Measurements from ENCODE around the gene DNALI1.

The DNALI1 gene

DNA sequence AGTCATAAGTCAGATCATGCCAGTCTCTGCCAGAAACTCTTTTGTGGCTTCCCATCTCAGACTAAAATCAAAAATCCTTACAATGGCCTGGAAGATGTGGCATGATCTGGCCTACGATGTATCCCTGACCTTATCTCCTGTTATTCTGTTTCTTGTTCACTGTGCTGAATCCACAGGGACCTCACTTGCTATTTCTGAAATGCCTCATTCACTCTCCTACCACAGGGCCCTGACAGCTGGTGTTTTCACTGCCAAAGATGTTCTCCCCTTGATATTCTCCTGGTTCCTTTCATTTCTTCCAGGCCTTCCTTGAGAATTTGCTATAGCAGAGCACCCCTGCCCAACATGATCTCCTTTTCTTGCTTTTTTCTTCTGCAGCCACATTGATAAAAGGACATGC, 1.7 kb downstream of the DNALI1 start:
- ChIA-PET CTCF (interaction anchor here (0.6 kb wide), 1 partner anchor 29 kb away, joined by 3 read pairs; no protein-coding TSS in a partner anchor), POLR2A (no interaction called here)
- no peaks in the 10 kb centered on the region for H3K4me1 ChIP-seq (ENCODE audit: control insufficient read depth, insufficient read depth, low read length)
- no peak for TF ChIP-seq ZNF654 (tag by site-specific recombination; IDR thresholded peaks at IDR 0.05; ENCODE audit: low read depth)
- TF ChIP-seq ZNF521 (tag by site-specific recombination; IDR thresholded peaks at IDR 0.05): no peak
- TF ChIP-seq, protein P1, sequence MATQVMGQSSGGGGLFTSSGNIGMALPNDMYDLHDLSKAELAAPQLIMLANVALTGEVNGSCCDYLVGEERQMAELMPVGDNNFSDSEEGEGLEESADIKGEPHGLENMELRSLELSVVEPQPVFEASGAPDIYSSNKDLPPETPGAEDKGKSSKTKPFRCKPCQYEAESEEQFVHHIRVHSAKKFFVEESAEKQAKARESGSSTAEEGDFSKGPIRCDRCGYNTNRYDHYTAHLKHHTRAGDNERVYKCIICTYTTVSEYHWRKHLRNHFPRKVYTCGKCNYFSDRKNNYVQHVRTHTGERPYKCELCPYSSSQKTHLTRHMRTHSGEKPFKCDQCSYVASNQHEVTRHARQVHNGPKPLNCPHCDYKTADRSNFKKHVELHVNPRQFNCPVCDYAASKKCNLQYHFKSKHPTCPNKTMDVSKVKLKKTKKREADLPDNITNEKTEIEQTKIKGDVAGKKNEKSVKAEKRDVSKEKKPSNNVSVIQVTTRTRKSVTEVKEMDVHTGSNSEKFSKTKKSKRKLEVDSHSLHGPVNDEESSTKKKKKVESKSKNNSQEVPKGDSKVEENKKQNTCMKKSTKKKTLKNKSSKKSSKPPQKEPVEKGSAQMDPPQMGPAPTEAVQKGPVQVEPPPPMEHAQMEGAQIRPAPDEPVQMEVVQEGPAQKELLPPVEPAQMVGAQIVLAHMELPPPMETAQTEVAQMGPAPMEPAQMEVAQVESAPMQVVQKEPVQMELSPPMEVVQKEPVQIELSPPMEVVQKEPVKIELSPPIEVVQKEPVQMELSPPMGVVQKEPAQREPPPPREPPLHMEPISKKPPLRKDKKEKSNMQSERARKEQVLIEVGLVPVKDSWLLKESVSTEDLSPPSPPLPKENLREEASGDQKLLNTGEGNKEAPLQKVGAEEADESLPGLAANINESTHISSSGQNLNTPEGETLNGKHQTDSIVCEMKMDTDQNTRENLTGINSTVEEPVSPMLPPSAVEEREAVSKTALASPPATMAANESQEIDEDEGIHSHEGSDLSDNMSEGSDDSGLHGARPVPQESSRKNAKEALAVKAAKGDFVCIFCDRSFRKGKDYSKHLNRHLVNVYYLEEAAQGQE (tag by site-specific recombination; IDR thresholded peaks at IDR 0.05): no peak
- TF ChIP-seq ZBTB17 (tag by site-specific recombination; IDR thresholded peaks at IDR 0.05): no peak
- TF ChIP-seq ZNF2 (tag by site-specific recombination; IDR thresholded peaks at IDR 0.05): no peak
- no peak for TF ChIP-seq ZNF223 (tag by site-specific recombination; IDR thresholded peaks at IDR 0.05)
- TF ChIP-seq ZNF514 (tag by site-specific recombination; IDR thresholded peaks at IDR 0.05): no peak
- TF ChIP-seq ZNF112 (tag by site-specific recombination; IDR thresholded peaks at IDR 0.05): no peak
- no peak for TF ChIP-seq ZNF670 (tag by site-specific recombination; IDR thresholded peaks at IDR 0.05; ENCODE audit: low read depth)
- TF ChIP-seq ZBTB48 (tag by site-specific recombination; IDR thresholded peaks at IDR 0.05): no peak
- TF ChIP-seq, protein P2, sequence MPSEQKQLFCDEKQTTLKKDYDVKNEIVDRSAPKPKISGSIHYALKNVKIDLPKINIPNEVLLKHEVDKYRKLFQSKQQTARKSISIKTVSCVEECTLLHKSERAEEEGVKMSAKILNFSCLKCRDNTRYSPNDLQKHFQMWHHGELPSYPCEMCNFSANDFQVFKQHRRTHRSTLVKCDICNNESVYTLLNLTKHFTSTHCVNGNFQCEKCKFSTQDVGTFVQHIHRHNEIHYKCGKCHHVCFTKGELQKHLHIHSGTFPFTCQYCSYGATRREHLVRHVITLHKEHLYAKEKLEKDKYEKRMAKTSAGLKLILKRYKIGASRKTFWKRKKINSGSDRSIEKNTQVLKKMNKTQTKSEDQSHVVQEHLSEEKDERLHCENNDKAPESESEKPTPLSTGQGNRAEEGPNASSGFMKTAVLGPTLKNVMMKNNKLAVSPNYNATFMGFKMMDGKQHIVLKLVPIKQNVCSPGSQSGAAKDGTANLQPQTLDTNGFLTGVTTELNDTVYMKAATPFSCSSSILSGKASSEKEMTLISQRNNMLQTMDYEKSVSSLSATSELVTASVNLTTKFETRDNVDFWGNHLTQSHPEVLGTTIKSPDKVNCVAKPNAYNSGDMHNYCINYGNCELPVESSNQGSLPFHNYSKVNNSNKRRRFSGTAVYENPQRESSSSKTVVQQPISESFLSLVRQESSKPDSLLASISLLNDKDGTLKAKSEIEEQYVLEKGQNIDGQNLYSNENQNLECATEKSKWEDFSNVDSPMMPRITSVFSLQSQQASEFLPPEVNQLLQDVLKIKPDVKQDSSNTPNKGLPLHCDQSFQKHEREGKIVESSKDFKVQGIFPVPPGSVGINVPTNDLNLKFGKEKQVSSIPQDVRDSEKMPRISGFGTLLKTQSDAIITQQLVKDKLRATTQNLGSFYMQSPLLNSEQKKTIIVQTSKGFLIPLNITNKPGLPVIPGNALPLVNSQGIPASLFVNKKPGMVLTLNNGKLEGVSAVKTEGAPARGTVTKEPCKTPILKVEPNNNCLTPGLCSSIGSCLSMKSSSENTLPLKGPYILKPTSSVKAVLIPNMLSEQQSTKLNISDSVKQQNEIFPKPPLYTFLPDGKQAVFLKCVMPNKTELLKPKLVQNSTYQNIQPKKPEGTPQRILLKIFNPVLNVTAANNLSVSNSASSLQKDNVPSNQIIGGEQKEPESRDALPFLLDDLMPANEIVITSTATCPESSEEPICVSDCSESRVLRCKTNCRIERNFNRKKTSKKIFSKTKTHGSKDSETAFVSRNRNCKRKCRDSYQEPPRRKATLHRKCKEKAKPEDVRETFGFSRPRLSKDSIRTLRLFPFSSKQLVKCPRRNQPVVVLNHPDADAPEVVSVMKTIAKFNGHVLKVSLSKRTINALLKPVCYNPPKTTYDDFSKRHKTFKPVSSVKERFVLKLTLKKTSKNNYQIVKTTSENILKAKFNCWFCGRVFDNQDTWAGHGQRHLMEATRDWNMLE (tag by site-specific recombination; conservative IDR thresholded peaks at IDR 0.05; ENCODE audit: low read depth): no peak
- TF ChIP-seq, protein P3, sequence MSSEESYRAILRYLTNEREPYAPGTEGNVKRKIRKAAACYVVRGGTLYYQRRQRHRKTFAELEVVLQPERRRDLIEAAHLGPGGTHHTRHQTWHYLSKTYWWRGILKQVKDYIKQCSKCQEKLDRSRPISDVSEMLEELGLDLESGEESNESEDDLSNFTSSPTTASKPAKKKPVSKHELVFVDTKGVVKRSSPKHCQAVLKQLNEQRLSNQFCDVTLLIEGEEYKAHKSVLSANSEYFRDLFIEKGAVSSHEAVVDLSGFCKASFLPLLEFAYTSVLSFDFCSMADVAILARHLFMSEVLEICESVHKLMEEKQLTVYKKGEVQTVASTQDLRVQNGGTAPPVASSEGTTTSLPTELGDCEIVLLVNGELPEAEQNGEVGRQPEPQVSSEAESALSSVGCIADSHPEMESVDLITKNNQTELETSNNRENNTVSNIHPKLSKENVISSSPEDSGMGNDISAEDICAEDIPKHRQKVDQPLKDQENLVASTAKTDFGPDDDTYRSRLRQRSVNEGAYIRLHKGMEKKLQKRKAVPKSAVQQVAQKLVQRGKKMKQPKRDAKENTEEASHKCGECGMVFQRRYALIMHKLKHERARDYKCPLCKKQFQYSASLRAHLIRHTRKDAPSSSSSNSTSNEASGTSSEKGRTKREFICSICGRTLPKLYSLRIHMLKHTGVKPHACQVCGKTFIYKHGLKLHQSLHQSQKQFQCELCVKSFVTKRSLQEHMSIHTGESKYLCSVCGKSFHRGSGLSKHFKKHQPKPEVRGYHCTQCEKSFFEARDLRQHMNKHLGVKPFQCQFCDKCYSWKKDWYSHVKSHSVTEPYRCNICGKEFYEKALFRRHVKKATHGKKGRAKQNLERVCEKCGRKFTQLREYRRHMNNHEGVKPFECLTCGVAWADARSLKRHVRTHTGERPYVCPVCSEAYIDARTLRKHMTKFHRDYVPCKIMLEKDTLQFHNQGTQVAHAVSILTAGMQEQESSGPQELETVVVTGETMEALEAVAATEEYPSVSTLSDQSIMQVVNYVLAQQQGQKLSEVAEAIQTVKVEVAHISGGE (tag by site-specific recombination; conservative IDR thresholded peaks at IDR 0.05; ENCODE audit: low read depth): no peak
- no peak for TF ChIP-seq ZNF155 (tag by site-specific recombination; IDR thresholded peaks at IDR 0.05)
- TF ChIP-seq ZNF621 (tag by site-specific recombination; IDR thresholded peaks at IDR 0.05): no peak
- H3K36me3 ChIP-seq (ENCODE audit: control insufficient read depth in 2 of 2, insufficient read depth in 1 of 2, low read length in 2 of 2): peaks cover 0 to 21% of the 10 kb centered on the region in 2 experiments; a peak in 1 of 3 replicates
- H3K4me3 ChIP-seq (ENCODE audit: low read depth, low read length): no peak overlapping the region
- H3K9me3 ChIP-seq (ENCODE audit: control insufficient read depth, insufficient read depth, low read depth, low read length): no peaks in the 10 kb centered on the region
- no peak overlapping the region for H3K27ac ChIP-seq (ENCODE audit: extremely low read depth, low read depth, low read length)

All from HEK293 (cell line).